Osteoblast (primary cell): ENCODE results near the gene GOLGA8J. TPM values are rescaled to one million over a fixed set of nuclear protein-coding genes. Genes with fewer than 3 reads are reported as not detected.
"Not testable (repeated sequence)": the region's sequence is repeated elsewhere in the genome, so short reads cannot be mapped to it uniquely, and the experiment has no call there.

Experiments
- DNase-seq: peaks from one replicate; pipeline ENCODE4 v3.0.0; 2011; ENCODE audit warnings: low spot score, mixed read lengths; ENCODE audit not compliant: insufficient read length; ENCODE audit errors: missing footprints
- H2AFZ ChIP-seq: 2 replicates; pipeline ENCODE4 v1.6.0; 2011; ENCODE audit warnings: mild to moderate bottlenecking, low read length
- H3K27ac ChIP-seq: 2 replicates; pipeline ENCODE4 v1.5.1; 2011; ENCODE audit warnings: mild to moderate bottlenecking, low read depth, low read length, moderate library complexity
- H3K27me3 ChIP-seq: 2 replicates; pipeline ENCODE4 v1.6.0; 2012; ENCODE audit warnings: mild to moderate bottlenecking, control low read depth, inconsistent platforms, low read length, moderate library complexity; ENCODE audit not compliant: insufficient read depth
- H3K36me3 ChIP-seq: 2 replicates; pipeline ENCODE4 v1.5.1; 2011; ENCODE audit warnings: mild to moderate bottlenecking, low read length, control low read depth, moderate library complexity; ENCODE audit not compliant: insufficient read depth
- H3K4me1 ChIP-seq: 2 replicates; pipeline ENCODE4 v1.5.1; 2011; ENCODE audit warnings: mild to moderate bottlenecking, low read length, control low read depth, moderate library complexity; ENCODE audit not compliant: insufficient read depth
- H3K4me2 ChIP-seq: 2 replicates; pipeline ENCODE4 v1.6.0; 2011; ENCODE audit warnings: mild to moderate bottlenecking, low read length; ENCODE audit not compliant: insufficient read depth
- H3K4me3 ChIP-seq: fragments of 200-600 bp; sonication (generic); 3 replicates; pipeline ENCODE4 v1.5.1; 2012; ENCODE audit warnings: mild to moderate bottlenecking, low read length, inconsistent platforms; ENCODE audit not compliant: insufficient read depth
- H3K79me2 ChIP-seq: 2 replicates; pipeline ENCODE4 v1.6.0; 2012; ENCODE audit warnings: mild to moderate bottlenecking, low read length, control low read depth, inconsistent platforms; ENCODE audit not compliant: insufficient read depth
- H3K9me3 ChIP-seq: 2 replicates; pipeline ENCODE4 v1.5.1; 2011; ENCODE audit warnings: low read depth, low read length, control low read depth
- H4K20me1 ChIP-seq: 2 replicates; pipeline ENCODE4 v1.6.0; 2012; ENCODE audit warnings: mild to moderate bottlenecking, low read length, control low read depth; ENCODE audit not compliant: insufficient read depth
- CTCF ChIP-seq: IDR thresholded peaks from 2 replicates; pipeline ENCODE4 v1.5.1; 2011; ENCODE audit warnings: mild to moderate bottlenecking, low read depth, low read length, moderate library complexity; ENCODE audit errors: extremely low read depth
- total RNA-seq: library from RNA; depleted of rRNA; stranded (reverse); fragments of >200 nt; gene quantifications from 2 replicates; pipeline ENCODE4 v1.2.3, GENCODE V29; 2012

The GOLGA8J gene
- total RNA-seq, 1 donor: not detected

- Histone ChIP-seq H3K36me3 (no peaks in the 10 kb centered on the region), H2AFZ (no peak overlapping the region), H3K4me3 (no peak overlapping the region), H3K9me3 (no peaks in the 10 kb centered on the region), H3K27me3 (peaks cover 39% of the 10 kb centered on the region), H3K27ac (no peak overlapping the region), H4K20me1 (no peaks in the 10 kb centered on the region), H3K4me1 (no peaks in the 10 kb centered on the region), H3K4me2 (no peak overlapping the region), H3K79me2 (no peaks in the 10 kb centered on the region)
- no peak for DNase-seq
- no peak for TF ChIP-seq CTCF
These were observed 8.8 kb upstream of the GOLGA8J start for GRCh38 chr15:30073915-30074314.

- H3K27me3 ChIP-seq: peaks cover 15% of the 10 kb centered on the region
- not testable (repeated sequence) for DNase-seq
These were observed 1.9 kb upstream of the GOLGA8J start for GRCh38 chr15:30080816-30081215.

GRCh38 chr15:30097827-30098226 lies 15.1 kb downstream of the GOLGA8J start:
- H3K79me2 ChIP-seq: not testable (repeated sequence)

More at GRCh38 chr15:30080816-30081215, 1.9 kb upstream of the GOLGA8J start:
- not testable (repeated sequence) for H3K36me3 ChIP-seq, H3K27ac ChIP-seq, H3K4me2 ChIP-seq, H3K79me2 ChIP-seq, H3K9me3 ChIP-seq, H2AFZ ChIP-seq, H3K4me3 ChIP-seq, H4K20me1 ChIP-seq, H3K4me1 ChIP-seq

GRCh38 chr15:30102890-30103289 lies 20.1 kb downstream of the GOLGA8J start:
- not testable (repeated sequence) for DNase-seq, H2AFZ ChIP-seq, H3K27me3 ChIP-seq, H3K27ac ChIP-seq, H3K36me3 ChIP-seq, H3K79me2 ChIP-seq, H3K4me2 ChIP-seq, H3K4me3 ChIP-seq, H4K20me1 ChIP-seq, H3K9me3 ChIP-seq, H3K4me1 ChIP-seq

More at GRCh38 chr15:30097827-30098226, 15.1 kb downstream of the GOLGA8J start:
- not testable (repeated sequence) for H3K9me3 ChIP-seq, H3K4me1 ChIP-seq, H3K4me3 ChIP-seq, H4K20me1 ChIP-seq, H3K36me3 ChIP-seq, H3K4me2 ChIP-seq, H3K27me3 ChIP-seq, DNase-seq, H3K27ac ChIP-seq, H2AFZ ChIP-seq

- H3K9me3 ChIP-seq, H4K20me1 ChIP-seq, H2AFZ ChIP-seq, H3K4me3 ChIP-seq, H3K27ac ChIP-seq, H3K4me1 ChIP-seq, DNase-seq, H3K27me3 ChIP-seq, H3K79me2 ChIP-seq, H3K36me3 ChIP-seq, H3K4me2 ChIP-seq: not testable (repeated sequence)
These were observed 21.3 kb downstream of the GOLGA8J start for GRCh38 chr15:30103941-30104507.

- not testable (repeated sequence) for H3K27me3 ChIP-seq, H3K4me2 ChIP-seq, H3K4me1 ChIP-seq, H3K27ac ChIP-seq, H3K36me3 ChIP-seq, DNase-seq, H2AFZ ChIP-seq, H3K9me3 ChIP-seq, H3K4me3 ChIP-seq, H3K79me2 ChIP-seq, H4K20me1 ChIP-seq
These were observed 27.8 kb downstream of the GOLGA8J start for GRCh38 chr15:30110591-30110990.

- H3K4me1 ChIP-seq, H4K20me1 ChIP-seq, H3K27me3 ChIP-seq, H2AFZ ChIP-seq, H3K36me3 ChIP-seq, H3K9me3 ChIP-seq, H3K4me3 ChIP-seq, H3K27ac ChIP-seq, DNase-seq, H3K4me2 ChIP-seq, H3K79me2 ChIP-seq: not testable (repeated sequence)
These were observed 47.3 kb downstream of the GOLGA8J start for GRCh38 chr15:30130066-30130465.

GRCh38 chr15:30134751-30135150 lies 52.0 kb downstream of the GOLGA8J start, which contains the start of gene GOLGA8T:
Gene GOLGA8T, plus strand, starts transcription at chr15:30135051. Its CDS starts 98 bp downstream, at chr15:30135149.
- not testable (repeated sequence) for DNase-seq

More at GRCh38 chr15:30134751-30135150, 52.0 kb downstream of the GOLGA8J start, which contains the start of gene GOLGA8T:
- not testable (repeated sequence) for H3K27me3 ChIP-seq, H3K4me3 ChIP-seq, H3K36me3 ChIP-seq, H3K4me2 ChIP-seq, H3K27ac ChIP-seq, H3K4me1 ChIP-seq, H2AFZ ChIP-seq, H3K79me2 ChIP-seq, H3K9me3 ChIP-seq, H4K20me1 ChIP-seq
